Esophagus squamous epithelium (tissue), 5 donors: ENCODE data around the gene IL20RB. TPM values are rescaled to one million over a fixed set of nuclear protein-coding genes. Genes with fewer than 3 reads are reported as not detected.

Source experiments
- DNase-seq: peaks from one replicate; lab custom pipeline; 2025; lab: John Stamatoyannopoulos, UW
- H3K27ac ChIP-seq, 4 donors: fragments of 200-600 bp; sonication (generic); one replicate each; pipeline ENCODE4 v1.5.1; 2016 to 2019; ENCODE audit warnings: mild to moderate bottlenecking in 1 of 4
- H3K27me3 ChIP-seq, 4 donors: fragments of 200-600 bp; sonication (generic); 1 replicate in 3 of 4; 2 replicates in 1 of 4; pipeline versions ENCODE4 v1.5.1 to v1.6.0; 2017 to 2021; ENCODE audit warnings: antibody characterized with exemption in 1 of 4
- H3K36me3 ChIP-seq, 3 donors: fragments of 200-600 bp; sonication (generic); one replicate each; pipeline ENCODE4 v1.5.1; 2016 to 2019
- H3K4me1 ChIP-seq, 3 donors: fragments of 200-600 bp; sonication (generic); one replicate each; pipeline ENCODE4 v1.5.1; 2017 to 2019
- H3K4me3 ChIP-seq, 4 donors: fragments of 200-600 bp; sonication (generic); 1 replicate in 3 of 4; 2 replicates in 1 of 4; pipeline ENCODE4 v1.5.1; 2016 to 2019; ENCODE audit warnings: mild to moderate bottlenecking in 2 of 4, moderate library complexity in 1 of 4
- H3K9me3 ChIP-seq, 3 donors: fragments of 200-600 bp; sonication (generic); one replicate each; pipeline ENCODE4 v1.5.1; 2016 to 2019
- POLR2A ChIP-seq, 4 donors: fragments of 450-650 bp; IDR thresholded peaks; one replicate each; pipeline ENCODE4 v1.6.1; 2017; ENCODE audit warnings: antibody characterized with exemption in 4 of 4, mild to moderate bottlenecking in 4 of 4, moderate library complexity in 3 of 4
- WGBS, 2 donors: methylation state at CpG; one replicate each; pipeline ENCODE4 v1.1.5; 2018; 5-methylcytosine and 5-hydroxymethylcytosine counted together
- intact Hi-C: fragments of 100-400 bp; cut with DNase I; formaldehyde crosslinking; loops from one replicate; pipeline ENCODE4 v1.15.0; 2022
- total RNA-seq, 4 donors: library from RNA; depleted of rRNA; stranded (reverse); fragments of >200 nt; gene quantifications; one replicate each; pipeline ENCODE4 v1.1.0, GENCODE V29; 2016
- TF ChIP-seq, protein P1 (sequence below), 6 experiments: fragments of 450-650 bp in 4 of 6; fragments of 200-600 bp in 2 of 6; sonication (generic) in 2 of 6; IDR thresholded peaks; one replicate each; pipeline ENCODE4 v1.5.1; 2016 to 2019; ENCODE audit warnings: antibody characterized with exemption in 6 of 6, mild to moderate bottlenecking in 4 of 6, moderate library complexity in 4 of 6
- donor health status: DM: yes; HTN: yes; CAD: no.

The IL20RB gene
- total RNA-seq, 4 donors from 2014 or later: 95.1 to 112 (median 105) TPM

DNA sequence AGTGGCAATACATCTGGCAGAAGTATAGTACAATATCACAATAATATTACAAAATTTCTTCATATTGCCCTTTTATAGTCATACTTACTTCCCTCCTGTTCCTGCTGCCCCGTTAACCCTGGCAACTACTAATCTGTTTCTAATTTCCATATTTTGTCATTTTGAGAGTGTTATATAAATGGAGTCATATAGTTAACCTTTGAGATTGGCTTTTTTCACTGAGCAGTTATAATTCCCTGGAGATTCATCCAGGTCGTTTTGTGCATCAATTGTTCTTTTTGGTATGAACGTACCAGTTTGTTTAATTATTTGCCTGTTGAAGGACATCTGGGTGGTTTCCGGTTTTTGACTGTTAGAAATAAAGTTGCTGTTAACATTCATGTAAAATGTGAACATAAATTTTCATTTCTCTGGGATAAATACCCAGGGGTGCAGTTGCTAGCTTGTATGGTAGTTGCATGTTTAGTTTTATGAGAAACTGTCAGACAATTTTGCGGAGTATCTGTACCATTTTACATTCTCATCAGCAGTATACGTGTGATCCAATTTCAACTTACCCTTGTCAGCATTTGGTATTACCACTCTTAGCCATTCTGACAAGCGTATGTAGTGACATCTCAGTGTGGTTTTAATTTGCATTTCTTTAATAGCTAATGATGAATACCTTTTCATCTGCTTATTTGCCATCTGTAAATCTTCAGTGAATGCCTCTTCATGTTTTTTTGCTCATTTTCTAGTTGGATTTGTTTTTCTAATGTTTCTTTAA, 32.2 kb upstream of the IL20RB start:
- Histone ChIP-seq H3K4me3 (no peak overlapping the region), H3K27ac (no peak overlapping the region), H3K4me1 (peaks cover 0 to 57% (median 4%) of the 10 kb centered on the region in 3 donors), H3K36me3 (peaks cover 0 to 12% (median 0%) of the 10 kb centered on the region in 3 donors), H3K27me3 (no peaks in the 10 kb centered on the region), H3K9me3 (no peaks in the 10 kb centered on the region)
- TF ChIP-seq POLR2A (IDR thresholded peaks at IDR 0.05): no peak
- TF ChIP-seq, protein P1, sequence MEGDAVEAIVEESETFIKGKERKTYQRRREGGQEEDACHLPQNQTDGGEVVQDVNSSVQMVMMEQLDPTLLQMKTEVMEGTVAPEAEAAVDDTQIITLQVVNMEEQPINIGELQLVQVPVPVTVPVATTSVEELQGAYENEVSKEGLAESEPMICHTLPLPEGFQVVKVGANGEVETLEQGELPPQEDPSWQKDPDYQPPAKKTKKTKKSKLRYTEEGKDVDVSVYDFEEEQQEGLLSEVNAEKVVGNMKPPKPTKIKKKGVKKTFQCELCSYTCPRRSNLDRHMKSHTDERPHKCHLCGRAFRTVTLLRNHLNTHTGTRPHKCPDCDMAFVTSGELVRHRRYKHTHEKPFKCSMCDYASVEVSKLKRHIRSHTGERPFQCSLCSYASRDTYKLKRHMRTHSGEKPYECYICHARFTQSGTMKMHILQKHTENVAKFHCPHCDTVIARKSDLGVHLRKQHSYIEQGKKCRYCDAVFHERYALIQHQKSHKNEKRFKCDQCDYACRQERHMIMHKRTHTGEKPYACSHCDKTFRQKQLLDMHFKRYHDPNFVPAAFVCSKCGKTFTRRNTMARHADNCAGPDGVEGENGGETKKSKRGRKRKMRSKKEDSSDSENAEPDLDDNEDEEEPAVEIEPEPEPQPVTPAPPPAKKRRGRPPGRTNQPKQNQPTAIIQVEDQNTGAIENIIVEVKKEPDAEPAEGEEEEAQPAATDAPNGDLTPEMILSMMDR (IDR thresholded peaks at IDR 0.05): no peak
- intact Hi-C loops: no loop called here
- WGBS, 2 donors: 62 to 65% methylated on average over 7 of the region's 7 CpGs
- no peak for DNase-seq

DNA sequence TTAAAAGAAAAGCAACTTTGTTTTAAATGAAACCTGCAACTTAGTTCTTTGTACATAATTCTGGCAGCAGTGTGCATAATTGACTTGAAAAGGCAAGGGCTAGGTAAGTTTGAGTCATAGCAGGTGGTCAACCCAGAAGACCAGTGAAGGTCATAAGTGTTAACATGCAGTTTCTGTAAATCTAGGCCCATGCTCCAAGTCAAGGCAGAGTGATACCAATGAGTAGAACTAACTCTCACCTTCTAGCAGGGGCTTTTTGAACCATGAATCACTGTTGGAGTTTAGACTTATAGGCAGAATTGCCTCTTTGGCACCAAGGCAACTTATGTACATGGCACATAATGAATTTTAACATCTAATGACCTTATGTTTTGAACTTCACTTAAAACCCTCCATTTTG, 29.5 kb upstream of the IL20RB start:
- intact Hi-C loops: no loop called here
- no peak for DNase-seq
- Histone ChIP-seq H3K9me3 (no peaks in the 10 kb centered on the region), H3K4me3 (no peak overlapping the region), H3K4me1 (peaks cover 12 to 70% (median 12%) of the 10 kb centered on the region in 3 donors), H3K36me3 (peaks cover 0 to 12% (median 0%) of the 10 kb centered on the region in 3 donors), H3K27ac (peak overlapping the region in 1 of 4 donors; percentile 80), H3K27me3 (no peaks in the 10 kb centered on the region)
- TF ChIP-seq, protein P1 (IDR thresholded peaks at IDR 0.05): no peak
- TF ChIP-seq POLR2A (IDR thresholded peaks at IDR 0.05): no peak

DNA sequence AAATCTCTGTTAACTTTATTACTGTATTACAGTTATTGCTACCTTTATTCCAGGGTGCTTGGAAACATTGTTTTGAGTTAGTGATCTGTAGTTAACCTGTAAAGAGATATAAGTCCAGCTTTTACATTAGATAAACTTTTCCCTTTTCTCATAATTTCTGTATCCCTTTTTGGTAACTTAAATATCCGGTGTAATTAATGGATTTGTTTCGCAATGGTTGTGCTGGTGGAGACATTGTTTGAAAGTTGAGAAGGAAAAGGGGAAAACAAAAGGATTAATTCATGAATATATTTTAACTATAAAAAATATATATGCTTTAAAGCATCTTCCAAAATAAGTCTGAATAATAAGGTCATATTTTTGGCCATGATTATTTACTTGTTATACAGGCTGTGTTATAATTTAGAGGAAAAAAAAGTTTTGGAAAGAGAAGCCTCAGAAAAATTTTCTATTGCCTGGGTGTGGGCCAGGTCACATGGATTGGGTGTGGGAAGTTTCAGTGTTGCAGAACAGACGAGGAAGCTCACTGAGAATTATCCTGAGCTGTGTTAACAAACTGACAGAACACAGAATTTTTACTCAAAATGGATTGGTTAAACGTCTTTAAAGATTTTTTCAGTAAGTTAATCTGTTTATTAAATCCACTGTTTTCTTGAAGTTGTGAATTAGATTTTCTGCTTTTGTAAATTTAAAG, 27.7 kb upstream of the IL20RB start:
- peaks cover 17 to 79% (median 23%) of the 10 kb centered on the region in 3 donors for H3K4me1 ChIP-seq
- no peak for DNase-seq
- TF ChIP-seq, protein P1 (IDR thresholded peaks at IDR 0.05): no peak
- no peak for TF ChIP-seq POLR2A (IDR thresholded peaks at IDR 0.05)
- intact Hi-C loops: no loop called here
- peak overlapping the region; percentile 22 to 61 (median 41) for H3K4me3 ChIP-seq
- H3K9me3 ChIP-seq: no peaks in the 10 kb centered on the region
- 9 to 11% methylated on average over 4 of the region's 4 CpGs for WGBS, 2 donors
- H3K36me3 ChIP-seq: peaks cover 0 to 29% (median 0%) of the 10 kb centered on the region in 3 donors
- peak overlapping the region; percentile 66 to 80 (median 73) for H3K27ac ChIP-seq
- no peaks in the 10 kb centered on the region for H3K27me3 ChIP-seq

DNA sequence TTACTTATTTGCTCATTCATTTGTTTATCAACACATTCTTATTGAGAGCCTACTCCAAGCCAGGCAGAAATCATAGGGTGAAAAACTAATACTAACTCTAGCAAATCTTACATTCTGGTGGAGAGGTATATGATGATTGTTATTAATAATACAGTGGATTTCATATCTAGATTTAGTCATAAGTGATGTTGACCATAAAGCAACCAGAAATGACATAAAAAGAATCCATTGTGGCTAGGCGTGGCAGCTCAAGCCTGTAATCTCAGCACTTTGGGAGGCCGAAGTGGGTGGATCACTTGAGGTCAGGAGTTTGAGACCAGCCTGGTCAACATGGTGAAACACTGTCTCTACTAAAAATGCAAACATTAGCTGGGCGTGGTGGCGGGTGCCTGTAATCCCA, 26.2 kb upstream of the IL20RB start:
- peaks cover 17 to 78% (median 23%) of the 10 kb centered on the region in 3 donors for H3K4me1 ChIP-seq
- no peaks in the 10 kb centered on the region for H3K9me3 ChIP-seq
- intact Hi-C loops: no loop called here
- H3K4me3 ChIP-seq: peak overlapping the region; percentile 22 to 61 (median 41)
- H3K27ac ChIP-seq: peak overlapping the region; percentile 46 to 80 (median 73)
- WGBS, 2 donors: 52 to 57% methylated on average over 4 of the region's 4 CpGs
- no peak for DNase-seq
- H3K27me3 ChIP-seq: no peaks in the 10 kb centered on the region
- TF ChIP-seq, protein P1 (IDR thresholded peaks at IDR 0.05): no peak
- no peak for TF ChIP-seq POLR2A (IDR thresholded peaks at IDR 0.05)
- H3K36me3 ChIP-seq: peaks cover 0 to 42% (median 3%) of the 10 kb centered on the region in 3 donors

DNA sequence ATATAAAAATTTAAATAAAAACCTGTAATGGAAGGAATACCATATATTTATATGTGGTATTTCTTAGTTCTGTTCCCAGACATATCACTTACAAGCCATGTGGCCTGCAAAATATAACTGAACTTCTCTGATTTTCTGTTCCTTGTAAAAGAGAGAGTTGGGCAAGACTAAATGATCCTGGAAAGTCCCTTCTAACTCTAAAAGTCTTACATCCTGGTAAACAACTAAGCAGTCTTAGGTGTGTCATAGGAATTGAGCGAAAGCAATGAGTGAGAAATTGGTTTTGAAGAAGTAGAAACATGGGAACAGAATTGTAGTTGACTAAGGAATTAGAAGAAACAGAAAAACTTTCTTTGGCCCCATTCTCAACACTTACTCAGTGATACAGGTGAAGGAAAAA, 25.3 kb upstream of the IL20RB start:
- H3K4me3 ChIP-seq: peak overlapping the region in 3 of 4 donors; percentile 40 to 61 (median 42)
- DNase-seq: no peak
- intact Hi-C loops: no loop called here
- TF ChIP-seq, protein P1 (IDR thresholded peaks at IDR 0.05): no peak
- no peak for TF ChIP-seq POLR2A (IDR thresholded peaks at IDR 0.05)
- no peaks in the 10 kb centered on the region for H3K9me3 ChIP-seq
- H3K36me3 ChIP-seq: peaks cover 0 to 48% (median 3%) of the 10 kb centered on the region in 3 donors
- peaks cover 17 to 80% (median 23%) of the 10 kb centered on the region in 3 donors for H3K4me1 ChIP-seq
- peak overlapping the region; percentile 29 to 80 (median 68) for H3K27ac ChIP-seq
- 15 to 29% methylated on average over 1 of the region's 1 CpG for WGBS, 2 donors
- no peaks in the 10 kb centered on the region for H3K27me3 ChIP-seq
